Measurements from ENCODE around the gene DHX16.
"Not testable (repeated sequence)": the region's sequence is repeated elsewhere in the genome, so short reads cannot be mapped to it uniquely, and the experiment has no call there.

The DHX16 gene

DNA sequence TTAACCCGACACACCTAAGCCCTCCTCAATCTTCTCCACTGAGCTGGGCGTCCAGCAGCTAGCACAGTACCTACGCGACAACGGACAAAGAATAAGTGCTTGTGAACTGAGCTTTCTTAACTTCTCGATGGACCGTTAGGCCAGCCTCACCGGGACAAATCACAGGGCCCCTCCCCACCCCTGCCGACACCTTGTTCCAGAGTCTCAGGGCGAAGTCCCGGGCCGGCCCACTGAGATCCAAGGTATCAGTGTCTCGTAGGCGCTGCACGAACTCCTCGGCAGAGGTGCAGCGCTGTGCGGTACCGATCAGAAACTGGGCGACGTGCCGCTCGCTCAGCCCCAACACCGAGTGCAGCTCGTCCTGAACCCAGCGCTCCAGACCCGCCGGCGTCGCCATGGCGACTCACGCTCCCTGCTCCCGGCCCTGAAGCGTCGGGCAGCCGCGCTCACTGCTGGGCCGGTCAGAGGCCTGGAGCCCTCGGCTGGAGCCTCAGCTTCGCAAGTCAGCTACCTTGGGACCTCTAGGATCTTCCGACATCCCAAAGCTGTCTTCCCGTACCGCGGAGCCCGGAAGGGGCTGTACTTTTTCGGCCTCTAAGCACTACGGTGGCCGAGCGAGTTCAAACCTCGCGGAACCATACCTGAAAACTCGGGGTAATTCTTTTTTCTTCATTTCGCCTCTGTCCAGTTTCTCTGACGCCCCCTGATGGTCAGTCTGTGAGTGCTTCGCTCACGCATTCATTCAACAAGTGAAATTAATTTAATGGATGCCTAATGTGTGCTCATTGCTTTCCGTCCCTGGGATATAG, at the start of gene DHX16:
Gene DHX16, minus strand, starts transcription at position 562 of the 809 bp plus-strand sequence. Its CDS starts 165 bp downstream, at position 397.
- DNase-seq: peak; percentile 90 to 94

DNA sequence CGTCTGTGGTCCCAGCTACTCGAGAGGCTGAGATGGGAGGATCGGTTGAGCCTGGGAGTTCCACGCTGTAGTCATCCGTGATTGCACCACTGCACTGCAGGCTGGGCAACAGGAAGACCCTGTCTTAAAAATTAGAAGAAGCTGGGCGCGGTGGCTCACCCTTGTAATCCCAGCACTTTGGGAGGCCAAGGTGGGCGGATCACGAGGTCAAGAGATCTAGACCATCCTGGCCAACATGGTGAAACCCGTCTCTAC, 49.1 kb upstream of the DHX16 start:
- DNase-seq: not testable (repeated sequence)

DNA sequence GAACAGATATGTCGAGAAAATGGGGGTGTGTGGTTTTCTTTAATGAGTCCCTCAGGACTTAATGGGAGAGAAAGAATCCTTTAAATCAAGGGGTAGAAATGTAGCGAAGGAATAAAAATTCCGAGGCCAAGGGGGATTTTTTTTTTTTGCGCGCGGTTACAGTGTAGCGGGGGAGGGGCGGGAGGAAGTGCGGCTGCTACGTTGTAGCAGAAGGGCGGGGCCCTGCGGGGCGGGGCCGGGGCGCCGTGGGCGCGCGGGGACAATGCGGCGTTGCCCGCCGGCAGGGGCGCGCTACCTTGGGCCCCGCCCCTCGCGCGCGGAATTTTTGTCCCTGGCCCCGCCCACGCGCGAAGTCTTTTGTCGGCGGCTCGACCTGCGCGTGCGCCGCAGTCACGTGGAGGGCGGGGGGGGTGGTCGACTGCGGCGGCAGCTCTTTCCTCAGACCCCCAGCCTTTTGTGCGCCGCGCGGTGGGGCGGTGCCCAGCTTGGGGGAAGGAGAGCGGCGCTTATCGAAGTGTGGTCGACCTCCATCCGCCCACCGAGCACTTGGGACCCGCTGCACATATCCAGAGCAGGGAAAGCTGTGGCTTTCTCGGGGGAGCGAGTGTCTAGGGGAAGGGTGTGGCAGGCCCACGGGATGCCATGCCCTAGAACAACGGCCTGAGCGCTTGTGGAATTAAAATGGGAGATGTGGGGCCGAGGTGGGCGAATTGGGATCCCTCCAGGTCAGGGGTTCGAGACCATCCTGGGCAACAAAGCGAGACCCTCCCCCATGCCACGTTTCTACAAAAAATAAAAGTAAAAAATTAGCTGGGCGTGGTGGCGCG, 48.6 kb upstream of the DHX16 start:
- DNase-seq: peak; percentile 95 to 96

DNA sequence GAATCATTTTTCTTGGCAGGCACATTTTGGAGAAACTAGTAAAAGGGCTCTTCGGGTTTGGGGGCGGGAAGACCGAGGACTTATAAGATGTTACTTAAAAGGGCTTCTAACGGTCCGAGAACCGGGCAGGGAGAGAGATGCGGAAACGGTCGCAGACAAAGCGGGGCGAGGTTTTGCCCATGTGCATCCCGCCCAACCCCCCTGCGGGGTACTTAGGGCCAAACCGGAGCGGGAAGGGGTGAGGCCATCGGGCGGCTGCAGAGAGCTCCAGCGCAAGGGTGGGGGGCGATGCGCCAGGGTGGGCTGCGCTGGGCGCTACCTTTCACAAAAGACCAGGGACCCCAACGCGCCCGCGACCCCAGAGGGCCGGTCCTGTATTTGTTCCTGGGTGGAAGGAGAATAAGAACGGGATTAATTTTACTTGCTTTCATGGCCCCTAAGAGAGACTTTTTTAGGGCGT, 48.0 kb upstream of the DHX16 start:
- DNase-seq: peak; percentile 70 to 76

DNA sequence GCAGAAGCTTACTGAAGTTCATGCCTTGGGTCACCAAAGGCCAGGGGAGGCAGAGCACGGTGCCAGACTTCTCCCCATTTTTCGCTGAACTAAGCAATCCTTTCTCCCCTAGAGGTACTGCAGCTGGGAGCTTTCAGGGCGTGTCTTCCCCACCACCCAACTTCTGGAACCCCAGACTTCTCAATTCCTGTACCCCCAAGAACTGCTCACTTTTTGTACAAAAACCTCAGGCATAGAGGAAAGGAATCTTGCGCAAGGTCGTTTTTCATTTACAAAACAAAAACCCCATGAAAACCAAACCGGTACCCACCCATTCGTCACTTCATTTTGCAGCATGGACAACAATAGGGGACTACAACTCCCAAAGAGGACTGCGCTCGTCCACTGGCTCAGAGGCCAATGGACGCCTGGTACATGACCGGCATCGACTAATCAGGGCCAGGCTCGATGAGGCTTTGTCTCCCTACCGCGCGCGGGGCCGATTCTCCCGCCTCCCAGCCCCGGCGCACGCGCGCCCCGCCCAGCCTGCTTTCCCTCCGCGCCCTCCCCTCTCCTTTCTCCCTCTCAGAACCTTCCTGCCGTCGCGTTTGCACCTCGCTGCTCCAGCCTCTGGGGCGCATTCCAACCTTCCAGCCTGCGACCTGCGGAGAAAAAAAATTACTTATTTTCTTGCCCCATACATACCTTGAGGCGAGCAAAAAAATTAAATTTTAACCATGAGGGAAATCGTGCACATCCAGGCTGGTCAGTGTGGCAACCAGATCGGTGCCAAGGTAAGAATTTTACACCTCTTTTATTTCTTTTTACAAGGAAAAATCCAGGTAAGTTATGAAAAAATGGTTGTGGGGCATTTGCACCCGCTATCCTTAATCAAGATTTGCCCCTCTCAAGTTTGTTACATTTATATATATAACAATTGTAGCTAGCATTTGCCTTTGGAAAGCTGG, 47.3 kb upstream of the DHX16 start, which contains the start of gene TUBB:
Gene TUBB, plus strand, starts transcription at position 562 of the 947 bp plus-strand sequence. Its CDS starts 155 bp downstream, at position 717.
- peak; percentile 95 to 96 for DNase-seq

DNA sequence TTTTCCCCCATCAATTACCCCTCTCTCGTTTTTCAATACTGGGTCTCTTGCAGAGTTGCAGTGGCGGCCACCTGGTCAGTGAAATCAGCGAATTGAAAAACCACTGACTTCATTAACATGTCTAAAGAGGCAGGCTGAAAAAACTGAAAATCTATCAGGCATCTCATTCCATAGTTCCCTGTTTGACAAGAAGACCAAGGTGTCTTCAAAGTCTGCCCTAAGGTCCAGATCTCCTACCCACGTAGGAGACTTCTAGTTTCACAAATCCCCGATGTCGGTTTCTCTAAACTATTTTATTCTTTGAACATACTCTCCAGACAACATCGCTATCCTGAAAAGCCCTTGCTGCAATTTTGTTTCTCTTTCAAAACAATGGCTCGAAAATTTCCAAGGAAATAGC, 46.5 kb upstream of the DHX16 start:
- DNase-seq: no peak

DNA sequence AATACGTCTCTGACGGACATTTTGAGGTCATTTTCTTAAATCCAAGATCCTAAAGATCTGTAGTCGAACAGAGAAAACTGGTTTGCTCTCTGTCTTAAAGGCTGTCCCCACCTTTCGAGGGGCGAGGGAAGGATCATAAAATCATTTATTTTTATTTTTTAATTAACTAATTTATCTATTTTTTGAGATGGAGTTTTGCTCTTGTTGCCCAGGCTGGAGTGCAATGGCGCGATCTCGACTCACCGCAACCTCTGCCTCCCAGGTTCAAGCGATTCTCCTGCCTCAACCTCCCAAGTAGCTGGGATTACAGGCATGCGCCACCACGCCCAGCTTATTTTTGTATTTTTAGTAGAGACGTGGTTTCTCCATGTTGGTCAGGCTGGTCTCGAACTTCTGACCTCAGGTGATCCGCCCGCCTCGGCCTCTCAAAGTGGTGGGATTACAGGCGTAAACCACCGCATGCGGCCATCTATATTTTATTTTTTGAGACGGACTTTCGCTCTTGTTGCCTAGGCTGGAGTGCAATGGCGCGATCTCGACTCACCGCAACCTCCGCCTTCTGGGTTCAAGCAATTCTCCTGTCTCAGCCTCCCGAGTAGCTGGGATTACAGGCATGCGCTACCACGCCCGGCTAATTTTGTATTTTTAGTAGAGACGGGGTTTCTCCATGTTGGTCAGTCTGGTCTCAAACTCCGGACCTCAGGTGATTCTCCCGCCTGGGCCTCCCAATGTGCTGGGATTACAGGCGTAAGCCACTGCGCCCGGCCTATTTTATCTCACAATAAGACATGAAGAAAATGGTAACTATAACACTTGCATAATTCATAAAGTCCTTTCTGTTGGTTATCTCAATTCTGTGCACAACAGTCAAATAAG, 45.3 kb upstream of the DHX16 start:
- DNase-seq: not testable (repeated sequence)

DNA sequence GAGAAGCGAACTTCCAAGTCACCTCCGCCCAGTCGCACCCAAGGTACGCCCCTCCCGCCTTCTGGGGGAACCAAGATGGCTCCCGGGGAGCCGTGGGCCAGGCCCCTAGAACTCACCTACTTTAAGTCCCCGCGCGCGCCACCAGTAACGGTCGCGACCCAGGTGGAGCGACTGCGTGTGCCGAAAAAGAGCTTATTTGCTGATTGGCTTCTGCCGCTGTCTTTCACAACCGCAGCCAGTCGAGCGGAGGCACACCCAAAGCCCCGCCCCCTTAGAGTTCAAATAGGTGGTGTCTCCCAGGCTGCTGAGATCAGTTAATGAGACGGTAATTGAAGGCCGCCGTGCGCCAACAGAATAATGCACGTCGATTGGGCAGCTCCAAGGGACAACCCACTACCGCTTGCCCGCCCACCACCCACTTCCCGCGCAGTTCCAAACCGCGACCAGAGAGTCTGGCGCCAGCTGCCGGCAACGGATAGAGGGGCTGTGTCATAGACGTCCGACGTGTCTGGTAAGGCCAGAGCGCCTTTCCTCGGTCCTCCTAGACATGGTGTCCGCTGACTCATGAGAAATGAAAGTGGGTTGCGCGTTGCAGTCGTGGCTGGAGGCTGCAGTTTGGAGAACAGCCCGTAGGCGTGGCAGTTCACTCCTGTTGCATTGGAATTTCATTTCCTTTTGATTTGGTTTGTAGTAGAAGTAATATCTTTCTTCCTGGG, 44.5 kb upstream of the DHX16 start, which contains the start of gene MDC1:
Gene MDC1, minus strand, starts transcription at position 153 of the 716 bp plus-strand sequence. CDS start 2,106 bp downstream, outside the sequence.
- peak; percentile 99 for DNase-seq

DNA sequence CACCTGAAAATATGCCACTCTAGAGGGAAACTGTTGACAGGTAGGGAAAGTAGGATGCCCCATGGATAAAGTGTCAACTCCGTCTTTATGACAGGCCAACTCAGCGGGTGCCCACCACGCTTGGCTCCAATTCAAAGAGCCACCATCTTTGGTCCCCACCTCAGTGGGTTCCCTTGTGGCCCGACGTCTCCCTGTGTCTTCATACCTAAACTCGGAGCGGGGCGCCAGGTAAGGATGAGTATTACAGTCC, 44.0 kb upstream of the DHX16 start:
- no peak for DNase-seq

DNA sequence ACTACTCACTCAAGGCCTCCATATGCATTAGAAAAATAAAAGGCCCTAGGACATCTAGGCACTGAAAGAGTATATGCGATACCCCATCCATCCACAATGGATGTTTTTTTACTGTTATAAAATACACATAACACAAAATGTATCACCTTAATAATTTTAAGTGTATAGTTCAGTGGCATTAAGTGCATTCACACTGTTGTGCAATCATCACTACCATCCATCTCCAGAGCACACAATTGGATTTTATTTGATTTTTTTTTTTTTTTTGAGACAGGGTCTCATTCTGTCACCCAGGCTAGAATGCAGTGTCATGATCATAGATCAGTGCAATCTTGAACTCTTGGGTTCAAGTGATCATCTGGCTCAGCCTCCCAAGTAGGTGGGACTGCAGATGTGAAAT, 41.5 kb upstream of the DHX16 start:
- no peak for DNase-seq

DNA sequence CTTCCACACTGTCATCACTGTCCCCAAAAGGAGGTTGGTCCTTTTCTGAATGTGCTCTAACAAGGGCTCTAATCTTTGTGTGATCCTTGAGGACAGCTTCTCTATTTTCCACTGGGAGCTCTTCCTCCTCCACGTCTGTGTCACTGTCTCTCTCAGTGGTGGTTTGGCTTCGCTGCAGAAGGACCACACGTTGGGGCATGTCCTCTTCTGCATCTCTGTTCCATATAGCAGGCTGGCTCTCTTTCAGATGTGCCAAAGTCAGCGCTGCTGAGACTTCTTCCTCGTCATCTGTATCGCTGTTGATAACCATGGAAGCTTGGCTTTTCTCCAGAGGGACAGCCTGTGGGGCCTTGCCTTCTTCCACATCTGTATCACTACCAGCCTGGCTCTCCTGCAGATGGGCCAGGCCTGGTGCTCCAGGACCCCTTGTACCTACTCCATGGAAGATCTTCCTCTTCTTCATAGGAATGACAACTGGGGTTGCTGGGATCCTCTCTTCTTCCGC, 39.7 kb upstream of the DHX16 start:
- no peak for DNase-seq

DNA sequence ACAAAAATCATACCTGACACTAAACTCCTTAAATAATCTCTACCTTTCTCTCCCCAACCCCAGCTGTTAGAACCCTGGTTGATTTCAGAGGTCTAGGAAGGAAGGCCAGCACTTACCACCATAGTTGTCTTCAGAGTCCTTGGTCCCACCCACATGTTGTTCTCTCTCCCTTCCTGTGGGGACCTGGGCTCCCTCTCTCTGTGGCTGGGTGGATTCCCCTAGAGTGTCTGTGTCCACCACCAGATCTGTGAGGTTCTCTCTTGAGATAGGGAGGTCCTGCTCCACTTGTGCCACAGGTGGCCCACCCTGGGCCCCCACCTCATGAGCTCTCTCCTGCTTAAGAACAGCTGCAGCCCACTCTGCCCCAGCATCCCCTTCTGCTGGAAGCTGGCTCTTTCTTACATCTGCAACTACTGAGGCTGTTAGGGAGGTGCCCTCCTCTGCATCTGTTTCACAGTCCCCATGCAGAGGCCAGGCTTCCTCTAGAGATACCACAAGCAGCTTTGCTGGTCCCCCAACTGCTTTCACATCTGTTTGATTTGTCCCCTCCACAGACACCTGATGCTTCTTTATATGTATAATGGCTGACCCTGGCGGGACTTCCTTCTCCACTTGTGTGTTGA, 39.1 kb upstream of the DHX16 start:
- DNase-seq: no peak

DNA sequence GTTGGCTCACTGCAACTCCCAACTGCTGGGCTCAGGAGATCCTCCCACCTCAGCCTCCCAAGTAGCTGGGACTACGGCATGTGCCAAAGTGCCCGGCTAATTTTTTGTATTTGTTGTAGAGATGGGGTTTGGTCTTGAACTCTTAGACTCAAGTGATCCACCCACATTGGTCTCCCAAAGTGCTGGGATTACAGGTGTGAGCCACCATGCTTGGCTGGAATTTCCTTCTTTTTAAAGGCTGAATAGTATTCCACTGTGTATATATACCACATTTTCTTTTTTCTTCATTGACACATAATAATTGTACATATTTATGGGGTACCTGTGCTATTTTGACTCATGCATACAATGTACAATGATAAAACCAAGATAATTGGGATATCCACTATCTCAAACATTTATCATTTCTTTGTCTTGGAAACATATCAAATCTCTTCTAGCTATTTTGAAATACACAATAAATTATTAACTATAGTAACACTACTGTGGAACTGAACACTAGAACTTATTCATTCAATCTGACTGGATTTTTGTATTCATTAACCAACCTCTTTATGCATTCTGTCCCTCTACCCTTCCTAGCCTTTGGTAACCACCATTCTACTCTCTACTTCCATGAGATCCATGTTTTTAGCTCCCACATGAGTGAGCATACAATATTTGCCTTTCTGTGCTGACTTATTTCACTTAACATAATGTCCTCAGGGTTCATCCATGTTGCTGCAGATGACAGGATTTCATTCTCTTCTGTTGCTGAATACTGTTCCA, 36.5 kb upstream of the DHX16 start:
- DNase-seq: no peak

DNA sequence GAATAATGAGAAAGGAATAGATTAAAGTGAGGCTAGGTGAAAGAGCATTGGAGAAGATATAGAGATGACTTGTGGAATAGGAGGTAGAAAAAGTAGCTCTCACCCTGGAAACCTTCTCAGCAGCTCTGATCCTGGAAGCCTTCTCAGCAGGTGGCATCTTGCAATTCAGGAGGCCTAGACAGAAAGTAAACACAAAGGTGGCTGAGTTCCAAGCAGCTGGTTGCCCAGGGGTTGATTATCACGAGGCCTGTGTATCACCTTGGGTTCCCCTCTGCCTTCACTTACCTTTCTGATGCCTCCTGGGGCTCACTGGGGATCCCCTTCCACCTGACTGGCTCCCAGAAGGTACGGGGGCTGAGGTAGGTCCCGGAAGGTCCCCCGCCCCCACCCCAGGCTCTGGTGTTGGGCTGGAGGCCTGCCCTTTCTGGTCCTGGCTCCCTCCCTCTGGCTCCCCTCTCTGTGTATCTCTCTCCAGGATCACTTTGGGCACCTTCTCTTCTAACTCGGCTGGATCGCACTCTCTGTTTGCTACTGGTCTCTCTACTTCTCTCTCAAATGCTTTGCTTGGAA, 34.6 kb upstream of the DHX16 start:
- DNase-seq: no peak

DNA sequence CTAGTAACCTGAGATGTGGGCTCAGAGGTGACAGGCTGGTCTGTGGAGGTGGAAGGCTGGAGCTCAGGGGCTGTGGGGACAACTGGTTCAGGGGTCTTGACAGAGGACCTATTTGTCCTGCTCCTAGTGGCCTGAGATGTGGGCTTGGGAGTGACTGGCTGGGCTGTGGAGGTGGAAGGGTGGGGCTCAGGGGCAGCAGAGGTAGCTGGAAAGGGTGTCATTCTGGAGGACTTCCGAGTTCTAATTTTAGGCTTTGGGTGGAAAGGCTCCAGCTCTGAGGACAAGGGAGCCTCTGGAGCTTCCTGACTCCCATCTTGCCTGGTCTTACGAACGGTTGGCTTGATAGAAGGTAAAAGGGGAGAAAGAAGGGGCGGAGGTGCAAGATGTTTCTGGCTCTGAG, 32.8 kb upstream of the DHX16 start:
- no peak for DNase-seq

DNA sequence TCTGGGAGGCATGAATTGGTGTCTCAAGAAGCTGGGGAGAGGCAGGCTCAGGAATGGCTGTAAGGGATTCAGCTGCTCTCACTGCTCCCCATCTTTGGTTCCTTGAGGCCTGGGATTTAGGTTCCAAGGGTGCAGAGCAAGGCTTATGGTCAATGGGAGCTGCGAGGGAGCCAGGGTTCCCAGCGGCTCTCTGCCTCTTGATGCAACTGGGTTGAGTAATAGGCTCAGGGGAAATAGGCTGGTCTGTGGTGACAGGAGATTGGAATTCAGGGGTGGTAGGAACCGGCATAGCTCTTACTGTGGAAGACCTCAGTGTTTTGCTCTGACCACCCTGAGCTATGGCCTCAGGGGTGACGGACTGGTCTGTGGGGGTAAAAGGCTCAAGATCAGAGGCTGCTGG, 31.0 kb upstream of the DHX16 start:
- no peak for DNase-seq

DNA sequence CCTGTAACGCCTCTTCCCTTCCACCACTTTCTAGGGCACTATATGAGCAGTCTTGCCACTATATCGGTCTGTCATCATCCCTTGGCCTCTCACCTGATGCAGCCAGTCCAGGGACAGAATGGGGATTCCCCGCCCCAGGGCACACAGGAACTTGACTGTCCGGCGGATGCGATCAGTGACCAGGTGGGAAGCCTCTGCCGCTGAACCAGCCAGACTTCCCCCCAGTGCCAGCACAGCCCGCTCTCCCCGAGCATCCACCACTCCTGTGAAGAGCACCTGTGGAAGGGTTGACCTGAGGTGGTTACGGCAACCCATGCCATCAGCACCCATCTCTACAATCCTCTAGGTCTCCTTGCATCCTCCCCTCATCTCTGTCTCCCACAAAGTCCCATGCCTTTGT, 30.2 kb upstream of the DHX16 start:
- DNase-seq: no peak

DNA sequence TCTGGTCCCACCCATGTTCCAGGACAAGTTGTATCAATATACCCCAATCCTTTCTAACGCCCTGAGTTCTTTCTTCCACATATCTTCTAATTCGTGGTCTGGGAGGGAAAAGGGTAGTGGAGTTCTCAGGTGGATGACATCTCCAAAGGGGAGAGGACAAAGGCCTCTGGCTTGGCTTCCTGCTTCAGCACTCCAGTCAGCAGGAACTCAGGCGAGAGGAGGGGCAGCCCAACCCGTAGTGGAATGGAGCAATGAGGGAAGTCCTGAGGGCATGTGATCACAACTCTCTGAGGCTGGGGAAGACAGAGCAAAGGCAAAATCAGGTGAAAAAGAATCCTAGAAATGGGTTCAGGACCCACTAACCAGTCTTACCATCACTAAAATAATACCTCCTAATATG, 27.5 kb upstream of the DHX16 start:
- DNase-seq: no peak

DNA sequence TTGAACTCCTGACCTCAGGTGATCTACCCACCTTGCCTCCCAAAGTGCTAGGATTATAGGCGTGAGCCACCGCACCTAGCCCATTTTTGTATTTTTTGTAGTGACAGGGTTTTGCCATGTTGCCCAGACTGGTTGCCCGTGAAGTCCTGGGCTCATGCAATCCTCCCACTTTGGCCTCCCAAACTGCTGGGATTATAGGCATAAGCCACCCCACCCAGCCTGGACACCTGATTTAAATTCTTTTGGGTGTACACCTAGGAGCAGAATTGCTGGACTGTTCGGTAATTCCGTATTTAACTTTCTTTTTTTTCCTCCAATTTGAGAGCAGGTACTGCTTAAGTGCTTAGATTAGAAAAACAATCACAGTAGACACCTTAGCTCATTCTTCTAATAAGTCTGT, 23.6 kb upstream of the DHX16 start:
- DNase-seq: no peak

All from activated CD4-positive, alpha-beta T cell treated with anti-CD3 and anti-CD28 coated beads, Interleukin-2, amount 50 U/mL, for 48 hours (primary cell).